Caco-2 (cell line): ENCODE results near the gene BARHL1. TPM values are rescaled to one million over a fixed set of nuclear protein-coding genes. Genes with fewer than 3 reads are reported as not detected.

ENCODE experiments used
- BruUV-seq: library from RNA; stranded (reverse); fragments of 400-500 nt; replicated peaks from 2 replicates; lab custom pipeline; 2021; lab: Mats Ljungman, UMichigan
- CTCF ChIA-PET: fragments of 300-600 bp; sonication (Branson Sonifier 250); formaldehyde crosslinking; loops from one replicate; lab custom pipeline; 2022; ENCODE audit warnings: antibody characterized with exemption; lab: Charles Lee
- POLR2A ChIA-PET: fragments of 300-600 bp; sonication (Branson Sonifier 250); formaldehyde crosslinking; loops from one replicate; lab custom pipeline; 2022; ENCODE audit warnings: antibody characterized with exemption; lab: Charles Lee
- DNase-seq, 2 experiments: peaks; one replicate each; pipeline versions ENCODE4 v3.0.0 to v3.0.0-alpha.2; 2020 to 2022
- H3K27me3 ChIP-seq: replicated peaks from 2 replicates; pipeline ENCODE4 v1.6.0; 2011; ENCODE audit warnings: low read length; ENCODE audit not compliant: control insufficient read depth, insufficient read depth
- H3K36me3 ChIP-seq: 2 replicates; pipeline ENCODE4 v1.5.1; 2011; ENCODE audit warnings: low read length; ENCODE audit not compliant: control insufficient read depth, insufficient read depth
- H3K4me1 ChIP-seq: fragments of 250-450 bp; sonication (Bioruptor Pico); 2 replicates; pipeline ENCODE4 v1.5.1; 2020; ENCODE audit warnings: mild to moderate bottlenecking
- H3K4me3 ChIP-seq: 2 replicates; pipeline ENCODE4 v1.5.1; 2011; ENCODE audit warnings: low read depth, mild to moderate bottlenecking, control low read depth, low read length
- H3K9me3 ChIP-seq: fragments of 250-450 bp; sonication (Bioruptor Pico); 2 replicates; pipeline ENCODE4 v1.5.1; 2020; ENCODE audit warnings: mild to moderate bottlenecking, moderate library complexity
- H3K27ac Mint-ChIP-seq: one replicate; pipeline ENCODE4 v1.8.0; 2022; ENCODE audit warnings: mixed read lengths; ENCODE audit not compliant: unreplicated experiment
- H3K27me3 Mint-ChIP-seq: one replicate; pipeline ENCODE4 v1.8.0; 2022; ENCODE audit warnings: mixed read lengths; ENCODE audit not compliant: insufficient read depth, unreplicated experiment
- H3K36me3 Mint-ChIP-seq: one replicate; pipeline ENCODE4 v1.8.0; 2022; ENCODE audit warnings: mild to moderate bottlenecking, mixed read lengths; ENCODE audit not compliant: insufficient read depth, unreplicated experiment
- H3K4me1 Mint-ChIP-seq: one replicate; pipeline ENCODE4 v1.8.0; 2022; ENCODE audit warnings: low read depth, mixed read lengths; ENCODE audit not compliant: unreplicated experiment
- H3K4me3 Mint-ChIP-seq: one replicate; pipeline ENCODE4 v1.8.0; 2022; ENCODE audit warnings: mild to moderate bottlenecking, moderate library complexity, mixed read lengths; ENCODE audit not compliant: unreplicated experiment
- H3K9me3 Mint-ChIP-seq: one replicate; pipeline ENCODE4 v1.8.0; 2022; ENCODE audit warnings: mixed read lengths; ENCODE audit not compliant: unreplicated experiment
- intact Hi-C: fragments of 100-400 bp; cut with micrococcal nuclease; formaldehyde crosslinking; loops from one replicate; pipeline ENCODE4 v1.10.0; 2022; ENCODE audit not compliant: unreplicated experiment
- total RNA-seq: library from RNA; stranded (reverse); gene quantifications from 2 replicates; pipeline ENCODE4 v1.2.3, GENCODE V29; 2022
- TF ChIP-seq, protein P1 (sequence below), 2 experiments: fragments of 200-600 bp in 1 of 2; IDR thresholded peaks; 1 replicate in 1 of 2; 2 replicates in 1 of 2; pipeline versions ENCODE4 v1.5.1 to v1.8.0; 2011 to 2022; ENCODE audit warnings: antibody characterized with exemption in 1 of 2, control low read depth in 1 of 2, inconsistent platforms in 1 of 2, low read depth in 1 of 2, low read length in 1 of 2, mild to moderate bottlenecking in 1 of 2, moderate library complexity in 1 of 2; ENCODE audit not compliant: insufficient read depth in 1 of 2, severe bottlenecking in 1 of 2, unreplicated experiment in 1 of 2

Gene BARHL1
- total RNA-seq, 1 experiment from 2014 or later, result not detected

DNA sequence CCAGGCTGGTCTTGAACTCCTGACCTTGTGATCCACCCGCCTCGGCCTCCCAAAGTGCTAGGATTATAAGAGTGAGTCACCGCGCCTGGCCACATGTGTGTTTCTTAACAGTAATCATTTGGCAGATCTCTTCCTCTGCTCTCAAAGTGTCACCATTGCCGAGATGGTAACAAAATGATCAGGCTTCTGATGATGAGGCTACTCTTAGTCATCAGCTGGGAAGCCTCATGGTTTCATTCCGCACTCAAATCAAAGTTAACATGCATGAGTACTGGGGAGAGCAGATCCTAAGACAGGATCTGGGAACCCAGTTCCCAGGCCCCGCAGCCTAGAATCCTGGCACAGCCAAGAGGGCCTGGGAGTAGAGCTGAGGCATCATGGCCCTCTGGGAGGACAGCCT lies 27.4 kb downstream of the BARHL1 start:
- Mint-ChIP-seq H3K27ac (no peak overlapping the region), H3K4me1 (no peaks in the 10 kb centered on the region), H3K36me3 (peaks cover 58% of the 10 kb centered on the region), H3K27me3 (no peaks in the 10 kb centered on the region), H3K4me3 (no peak overlapping the region), H3K9me3 (no peaks in the 10 kb centered on the region)
- ChIA-PET CTCF (no interaction called here), POLR2A (no interaction called here)
- H3K9me3 ChIP-seq, result no peaks in the 10 kb centered on the region
- no TSS peak for BruUV-seq
- H3K27me3 ChIP-seq, result no peaks in the 10 kb centered on the region
- DNase-seq, result no peak
- no peaks in the 10 kb centered on the region for H3K4me1 ChIP-seq
- intact Hi-C loops, result no loop called here
- H3K4me3 ChIP-seq, result no peak overlapping the region
- TF ChIP-seq, protein P1, sequence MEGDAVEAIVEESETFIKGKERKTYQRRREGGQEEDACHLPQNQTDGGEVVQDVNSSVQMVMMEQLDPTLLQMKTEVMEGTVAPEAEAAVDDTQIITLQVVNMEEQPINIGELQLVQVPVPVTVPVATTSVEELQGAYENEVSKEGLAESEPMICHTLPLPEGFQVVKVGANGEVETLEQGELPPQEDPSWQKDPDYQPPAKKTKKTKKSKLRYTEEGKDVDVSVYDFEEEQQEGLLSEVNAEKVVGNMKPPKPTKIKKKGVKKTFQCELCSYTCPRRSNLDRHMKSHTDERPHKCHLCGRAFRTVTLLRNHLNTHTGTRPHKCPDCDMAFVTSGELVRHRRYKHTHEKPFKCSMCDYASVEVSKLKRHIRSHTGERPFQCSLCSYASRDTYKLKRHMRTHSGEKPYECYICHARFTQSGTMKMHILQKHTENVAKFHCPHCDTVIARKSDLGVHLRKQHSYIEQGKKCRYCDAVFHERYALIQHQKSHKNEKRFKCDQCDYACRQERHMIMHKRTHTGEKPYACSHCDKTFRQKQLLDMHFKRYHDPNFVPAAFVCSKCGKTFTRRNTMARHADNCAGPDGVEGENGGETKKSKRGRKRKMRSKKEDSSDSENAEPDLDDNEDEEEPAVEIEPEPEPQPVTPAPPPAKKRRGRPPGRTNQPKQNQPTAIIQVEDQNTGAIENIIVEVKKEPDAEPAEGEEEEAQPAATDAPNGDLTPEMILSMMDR (IDR thresholded peaks at IDR 0.05; ENCODE audit: insufficient read depth in 1 of 2, low read depth in 1 of 2, low read length in 1 of 2, severe bottlenecking in 1 of 2, unreplicated experiment in 1 of 2), result no peak
- H3K36me3 ChIP-seq, result peaks cover 2% of the 10 kb centered on the region

DNA sequence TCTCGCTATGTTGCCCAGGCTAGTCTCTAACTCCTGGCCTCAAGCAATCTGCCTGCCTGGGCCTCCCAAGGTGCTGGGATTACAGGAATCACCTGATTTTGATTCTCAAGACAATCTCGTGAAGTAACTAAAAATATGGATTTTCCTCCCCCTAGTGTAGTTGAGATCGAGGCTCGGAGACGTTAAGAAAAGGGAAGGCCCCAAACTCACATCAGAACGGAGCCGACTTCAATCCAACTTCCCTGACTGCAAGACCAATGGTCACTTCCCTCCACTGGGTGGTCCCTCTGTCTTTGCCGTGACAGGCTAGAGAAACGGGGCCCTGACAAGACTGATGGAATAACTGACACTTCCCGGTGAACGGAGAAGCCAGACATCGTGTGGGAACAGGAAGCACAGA lies 28.3 kb downstream of the BARHL1 start:
- H3K27me3 Mint-ChIP-seq, result no peaks in the 10 kb centered on the region
- ChIA-PET POLR2A (no interaction called here), CTCF (no interaction called here)
- H3K9me3 ChIP-seq, result no peaks in the 10 kb centered on the region
- intact Hi-C loops, result no loop called here
- H3K4me1 Mint-ChIP-seq, result no peaks in the 10 kb centered on the region
- H3K4me1 ChIP-seq, result no peaks in the 10 kb centered on the region
- H3K36me3 Mint-ChIP-seq, result peaks cover 58% of the 10 kb centered on the region
- peaks cover 2% of the 10 kb centered on the region for H3K36me3 ChIP-seq
- no peaks in the 10 kb centered on the region for H3K27me3 ChIP-seq
- no peak overlapping the region for H3K4me3 ChIP-seq
- no peak overlapping the region for H3K27ac Mint-ChIP-seq
- no peak for DNase-seq
- H3K4me3 Mint-ChIP-seq, result no peak overlapping the region
- TF ChIP-seq, protein P1 (IDR thresholded peaks at IDR 0.05; ENCODE audit: insufficient read depth in 1 of 2, low read depth in 1 of 2, low read length in 1 of 2, severe bottlenecking in 1 of 2, unreplicated experiment in 1 of 2), result no peak
- no peaks in the 10 kb centered on the region for H3K9me3 Mint-ChIP-seq
- BruUV-seq, result no TSS peak

DNA sequence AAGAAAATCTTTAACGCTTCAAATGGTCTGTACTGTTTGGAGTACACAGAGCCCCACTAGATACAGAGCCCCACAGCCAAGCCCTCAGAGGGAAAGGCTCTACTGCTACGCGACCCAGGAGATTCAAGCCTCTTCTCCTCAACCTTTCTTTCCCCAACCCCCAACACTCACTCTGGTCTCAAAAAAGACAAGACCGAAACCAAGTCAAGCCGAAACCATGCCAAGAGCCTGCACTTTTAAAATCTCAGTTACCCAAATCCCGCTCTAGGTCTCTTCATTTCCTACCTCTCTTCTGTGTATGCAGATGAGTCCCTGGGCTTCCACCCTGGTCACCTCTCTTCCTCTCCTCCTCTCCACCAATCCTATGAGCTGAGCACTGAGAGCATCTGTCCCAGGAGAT lies 31.9 kb downstream of the BARHL1 start:
- Mint-ChIP-seq H3K27ac (no peak overlapping the region), H3K36me3 (peaks cover 84% of the 10 kb centered on the region), H3K4me1 (no peaks in the 10 kb centered on the region), H3K27me3 (no peaks in the 10 kb centered on the region), H3K9me3 (no peaks in the 10 kb centered on the region), H3K4me3 (no peak overlapping the region)
- TF ChIP-seq, protein P1 (IDR thresholded peaks at IDR 0.05; ENCODE audit: insufficient read depth in 1 of 2, low read depth in 1 of 2, low read length in 1 of 2, severe bottlenecking in 1 of 2, unreplicated experiment in 1 of 2), result no peak
- H3K27me3 ChIP-seq, result no peaks in the 10 kb centered on the region
- CTCF ChIA-PET, result no interaction called here
- intact Hi-C loops, result no loop called here
- BruUV-seq, result no TSS peak
- H3K9me3 ChIP-seq, result no peaks in the 10 kb centered on the region
- H3K4me1 ChIP-seq, result no peaks in the 10 kb centered on the region
- DNase-seq, result no peak
- H3K4me3 ChIP-seq, result no peak overlapping the region
- POLR2A ChIA-PET, result no interaction called here
- peaks cover 2% of the 10 kb centered on the region for H3K36me3 ChIP-seq
